ENCODE results near the gene OGT.

GRCh38 chrX:71515038-71515396 is 17.9 kb upstream of the OGT start:
- TF ChIP-seq CTCF (IDR thresholded peaks at IDR 0.05) = no peak
- TF ChIP-seq SIN3A (IDR thresholded peaks at IDR 0.05; ENCODE audit: borderline replicate concordance, insufficient read depth, low read depth, low read length) = no peak
- TF ChIP-seq REST (IDR thresholded peaks at IDR 0.05; ENCODE audit: insufficient read depth in 1 of 2, low read depth in 2 of 2, low read length in 1 of 2) = no peak
- no peak for TF ChIP-seq POLR2AphosphoS5 (IDR thresholded peaks at IDR 0.05; ENCODE audit: low read depth, low read length)

All from Panc1 (cell line).